GM12878 (cell line): ENCODE results near the gene EML1. TPM values are rescaled to one million over a fixed set of nuclear protein-coding genes. Genes with fewer than 3 reads are reported as not detected.

Experiments
- ATAC-seq: fragments of 200-7000 bp; cut with Tn5 transposase; 3 replicates; pipeline ENCODE4 v1.9.1; 2020; ENCODE audit warnings: mild to moderate bottlenecking, moderate library complexity
- BruUV-seq: library from RNA; stranded (reverse); fragments of 400-500 nt; replicated peaks from 2 replicates; lab custom pipeline; 2021; lab: Mats Ljungman, UMichigan
- CTCF ChIA-PET: fragments of 300-600 bp; sonication (Branson Sonifier 250); formaldehyde crosslinking; extraction: SDS; loops from one replicate; lab custom pipeline; 2021; ENCODE audit warnings: inconsistent platforms; lab: Yijun Ruan, JAX
- POLR2A ChIA-PET: fragments of 350-600 bp; formaldehyde crosslinking; extraction: SDS; loops from one replicate; lab custom pipeline; 2021; ENCODE audit warnings: inconsistent platforms; lab: Charles Lee
- RAD21 ChIA-PET: fragments of 300-600 bp; sonication (Branson Sonifier 250); formaldehyde crosslinking; loops from one replicate; lab custom pipeline; 2023; ENCODE audit warnings: antibody characterized with exemption; ENCODE audit not compliant: unreplicated experiment; lab: Charles Lee
- SMC1A ChIA-PET: fragments of 300-600 bp; sonication (Branson Sonifier 250); formaldehyde crosslinking; loops from one replicate; lab custom pipeline; 2023; ENCODE audit not compliant: unreplicated experiment, uncharacterized antibody; lab: Charles Lee
- DNase-seq: peaks from one replicate; pipeline ENCODE4 v3.0.0-alpha.2; 2011; ENCODE audit warnings: low read depth, low spot score
- FAIRE-seq: peaks from 3 replicates; lab custom pipeline; 2011; peaks lifted over from hg19 to GRCh38; lab: Jason Lieb, UNC
- H2AFZ ChIP-seq: 2 replicates; pipeline ENCODE4 v1.6.0; 2011; ENCODE audit warnings: low read depth, low read length, control low read depth; ENCODE audit not compliant: control insufficient read depth
- H3K27ac ChIP-seq: 2 replicates; pipeline ENCODE4 v1.5.1; 2011; ENCODE audit warnings: control low read depth; ENCODE audit not compliant: control insufficient read depth, insufficient read depth
- H3K27me3 ChIP-seq, 2 experiments: replicated peaks in 1 of 2; 2 replicates each; pipeline versions ENCODE4 v1.6.0 to v1.6.1; 2011; ENCODE audit warnings: low read length in 1 of 2; ENCODE audit not compliant: control insufficient read depth in 2 of 2, insufficient read depth in 2 of 2
- H3K36me3 ChIP-seq, 2 experiments: 2 replicates each; pipeline ENCODE4 v1.5.1; 2011; ENCODE audit warnings: low read length in 1 of 2; ENCODE audit not compliant: control insufficient read depth in 2 of 2, insufficient read depth in 2 of 2
- H3K4me1 ChIP-seq: 2 replicates; pipeline ENCODE4 v1.6.1; 2011; ENCODE audit warnings: mild to moderate bottlenecking, low read length, moderate library complexity, mixed read lengths; ENCODE audit not compliant: control insufficient read depth, insufficient read depth
- H3K4me2 ChIP-seq: 2 replicates; pipeline ENCODE4 v1.6.0; 2011; ENCODE audit warnings: control low read depth; ENCODE audit not compliant: control insufficient read depth, insufficient read depth
- H3K4me3 ChIP-seq: fragments of 200-600 bp; sonication (generic); 2 replicates; pipeline ENCODE4 v1.5.1; 2016
- H3K79me2 ChIP-seq: 2 replicates; pipeline ENCODE4 v1.6.0; 2011; ENCODE audit warnings: low read length; ENCODE audit not compliant: control insufficient read depth, insufficient read depth
- H3K9ac ChIP-seq: 2 replicates; pipeline ENCODE4 v1.8.0; 2011; ENCODE audit warnings: low read length, control low read depth, mixed read lengths; ENCODE audit not compliant: control insufficient read depth, insufficient read depth
- H3K9me3 ChIP-seq: replicated peaks from 3 replicates; pipeline ENCODE4 v1.5.1; 2011; ENCODE audit warnings: mild to moderate bottlenecking, low read length; ENCODE audit not compliant: control insufficient read depth, insufficient read depth
- H4K20me1 ChIP-seq: 2 replicates; pipeline ENCODE4 v1.6.0; 2011; ENCODE audit not compliant: control insufficient read depth, insufficient read depth
- ATF7 ChIP-seq: fragments of 450-650 bp; IDR thresholded peaks from 2 replicates; pipeline ENCODE4 v1.6.1; 2016; ENCODE audit warnings: low read depth, mild to moderate bottlenecking
- CEBPZ ChIP-seq: fragments of 150-350 bp; IDR thresholded peaks from 2 replicates; pipeline ENCODE4 v1.6.1; 2016; ENCODE audit warnings: low read depth, low read length
- E4F1 ChIP-seq: fragments of 450-650 bp; IDR thresholded peaks from 2 replicates; pipeline ENCODE4 v1.6.1; 2018; ENCODE audit warnings: borderline replicate concordance, mild to moderate bottlenecking; ENCODE audit not compliant: partially characterized antibody
- FOXK2 ChIP-seq: fragments of 450-650 bp; IDR thresholded peaks from 2 replicates; pipeline ENCODE4 v1.6.1; 2017; ENCODE audit warnings: mild to moderate bottlenecking, moderate library complexity
- MTA3 ChIP-seq: IDR thresholded peaks from 2 replicates; pipeline ENCODE4 v1.6.1; 2012; ENCODE audit warnings: low read length, inconsistent platforms, borderline replicate concordance
- NRF1 ChIP-seq: conservative IDR thresholded peaks from 2 replicates; pipeline ENCODE4 v1.6.1; 2011; ENCODE audit warnings: mild to moderate bottlenecking, low read depth, low read length, improper control_type of control experiment
- PAX5 ChIP-seq: IDR thresholded peaks from 2 replicates; pipeline ENCODE4 v1.6.1; 2011; ENCODE audit warnings: low read depth, low read length, borderline replicate concordance
- POLR2AphosphoS2 ChIP-seq: IDR thresholded peaks from 2 replicates; pipeline ENCODE4 v1.6.1; 2011; ENCODE audit warnings: low read depth, mild to moderate bottlenecking, low read length, improper control_type of control experiment, moderate library complexity
- RBBP5 ChIP-seq: fragments of 200-600 bp; sonication (generic); conservative IDR thresholded peaks from 2 replicates; pipeline ENCODE4 v1.6.1; 2016
- ZBTB11 ChIP-seq: fragments of 450-650 bp; formaldehyde crosslinking; IDR thresholded peaks from 2 replicates; pipeline ENCODE4 v1.5.0; 2022; ENCODE audit warnings: mild to moderate bottlenecking, missing genetic modification characterization
- ZSCAN29 ChIP-seq: fragments of 450-650 bp; IDR thresholded peaks from 2 replicates; pipeline ENCODE4 v1.6.1; 2017; ENCODE audit warnings: mild to moderate bottlenecking, moderate library complexity
- WGBS: methylation state at CpG from one replicate; pipeline ENCODE4 v1.1.6; 2016; ENCODE audit warnings: low lambda C conversion rate; ENCODE audit not compliant: insufficient replicate concordance, insufficient coverage; ENCODE audit errors: missing lambda C conversion rate; 5-methylcytosine and 5-hydroxymethylcytosine counted together
- in situ Hi-C: fragments of 300-500 bp; cut with MboI; formaldehyde crosslinking; loops from 9 replicates; pipeline ENCODE4 v1.14.3; 2018; ENCODE audit warnings: mixed read lengths
- intact Hi-C: fragments of 100-400 bp; cut with micrococcal nuclease; formaldehyde crosslinking; loops from one replicate; pipeline ENCODE4 v1.14.2; 2022; ENCODE audit not compliant: unreplicated experiment
- polyA plus RNA-seq, 11 experiments: library from polyadenylated mRNA; depleted of rRNA in 4 of 11; unstranded in 6 of 11; stranded (reverse) in 5 of 11; fragments of >200 nt; fragmentation: Nextera tagmentation in 4 of 11; fragmentation: Illumina TruSeq in 1 of 11; extraction: Ambion mirVana in 4 of 11; extraction: Trizol in 1 of 11; gene quantifications; 1 replicate in 1 of 11; 2 replicates in 10 of 11; pipeline versions ENCODE4 v1.2.1 to v1.2.3, GENCODE V29; 2011 to 2016; ENCODE audit warnings: inconsistent platforms in 2 of 11, missing spikeins in 2 of 11, low read depth in 1 of 11
- total RNA-seq, 4 experiments: library from RNA; depleted of rRNA in 3 of 4; stranded (reverse); fragments of >200 nt in 3 of 4; fragmentation: Illumina TruSeq in 1 of 4; extraction: Trizol in 1 of 4; gene quantifications; 2 replicates each; pipeline versions ENCODE4 v1.2.1 to v1.2.3, GENCODE V29; 2013 to 2021

The EML1 gene
- total and polyA plus RNA-seq, 10 of the 15 experiments (the other 5 are each of a cell fraction or from before 2014, with no cell fraction given): 0.05 to 3.4 (median 0.11) TPM; not detected in 3

- Histone ChIP-seq H3K27me3 (peaks cover 2 to 3% of the 10 kb centered on the region in 2 experiments; a peak in 1 of 4 replicates), H3K9ac (no peak overlapping the region), H3K4me3 (no peak overlapping the region), H3K4me2 (no peak overlapping the region), H3K79me2 (no peaks in the 10 kb centered on the region), H3K4me1 (no peaks in the 10 kb centered on the region), H3K27ac (no peak overlapping the region), H4K20me1 (no peaks in the 10 kb centered on the region), H3K9me3 (no peaks in the 10 kb centered on the region), H2AFZ (no peak overlapping the region), H3K36me3 (no peaks in the 10 kb centered on the region)
- ATAC-seq (no peak), DNase-seq (no peak), FAIRE-seq (no peak)
- in situ Hi-C loops (no loop called here), intact Hi-C loops (no loop called here)
- CTCF ChIA-PET: interaction anchor here (0.5 to 2.0 kb wide), 2 partner anchors 11 to 1530 kb away, joined by 3 to 5 read pairs; no protein-coding TSS in a partner anchor
- POLR2A ChIA-PET: no interaction called here
- TF ChIP-seq NRF1: no peak
- no peak for TF ChIP-seq RBBP5
- no peak for TF ChIP-seq FOXK2
- TF ChIP-seq CEBPZ: no peak
- TF ChIP-seq MTA3: no peak
- no peak for TF ChIP-seq ZSCAN29
- no peak for TF ChIP-seq POLR2AphosphoS2
- TF ChIP-seq E4F1: no peak
- no peak for TF ChIP-seq ATF7
- no peak for TF ChIP-seq PAX5
- TF ChIP-seq ZBTB11 (CRISPR knock-in tag): no peak
- SMC1A ChIA-PET: interaction anchor here (1.3 kb wide), 1 partner anchor 12 kb away, joined by 4 read pairs; no protein-coding TSS in a partner anchor
- WGBS: 11% methylated on average over 4 of the region's 4 CpGs
- BruUV-seq: no TSS peak
- RAD21 ChIA-PET: no interaction called here
Measured at GRCh38 chr14:99873653-99874052, 80.4 kb downstream of the EML1 start.
